Rectal smooth muscle tissue (tissue), 1 donor: ENCODE measurements around the gene PSORS1C1.
"Not testable (repeated sequence)": the region's sequence is repeated elsewhere in the genome, so short reads cannot be mapped to it uniquely, and the experiment has no call there.

Source experiments
- H3K27ac ChIP-seq: one replicate; pipeline ENCODE4 v1.7.0; 2013; ENCODE audit warnings: low read depth, low read length, inconsistent platforms
- H3K27me3 ChIP-seq: one replicate; pipeline ENCODE4 v1.7.0; 2013; ENCODE audit warnings: low read length; ENCODE audit not compliant: control insufficient read depth, insufficient read depth
- H3K36me3 ChIP-seq: one replicate; pipeline ENCODE4 v1.7.0; 2013; ENCODE audit warnings: low read length; ENCODE audit not compliant: control insufficient read depth, insufficient read depth
- H3K4me1 ChIP-seq: one replicate; pipeline ENCODE4 v1.7.0; 2013; ENCODE audit warnings: low read length; ENCODE audit not compliant: control insufficient read depth, insufficient read depth
- H3K4me3 ChIP-seq: one replicate; pipeline ENCODE4 v1.7.0; 2013; ENCODE audit warnings: low read length
- H3K9ac ChIP-seq: one replicate; pipeline ENCODE4 v1.7.0; 2013; ENCODE audit warnings: low read length

Gene PSORS1C1

DNA sequence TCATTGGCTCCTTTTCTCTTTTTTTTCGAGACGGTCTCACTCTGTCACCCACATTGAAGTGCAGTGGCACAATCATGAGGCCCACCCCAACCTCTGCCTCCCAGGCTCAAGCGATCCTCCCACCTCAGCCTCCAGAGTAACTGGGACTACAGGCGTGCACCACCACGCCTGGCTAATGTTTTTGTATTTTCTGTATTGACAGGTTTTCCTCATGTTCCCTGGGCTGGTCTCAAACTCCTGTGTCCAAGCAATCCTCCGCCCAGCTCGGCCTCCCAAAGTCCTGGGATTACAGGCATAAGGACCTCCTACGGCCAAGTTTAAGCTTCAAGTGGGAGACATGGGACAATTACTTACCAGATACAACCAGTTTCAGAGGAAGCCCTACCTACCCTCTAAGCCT, 65.3 kb downstream of the PSORS1C1 start:
- H3K4me1 ChIP-seq, result no peaks in the 10 kb centered on the region
- peak overlapping the region; percentile 37 for H3K27ac ChIP-seq
- H3K27me3 ChIP-seq, result no peaks in the 10 kb centered on the region
- H3K4me3 ChIP-seq, result no peak overlapping the region
- no peaks in the 10 kb centered on the region for H3K36me3 ChIP-seq
- H3K9ac ChIP-seq, result no peak overlapping the region

DNA sequence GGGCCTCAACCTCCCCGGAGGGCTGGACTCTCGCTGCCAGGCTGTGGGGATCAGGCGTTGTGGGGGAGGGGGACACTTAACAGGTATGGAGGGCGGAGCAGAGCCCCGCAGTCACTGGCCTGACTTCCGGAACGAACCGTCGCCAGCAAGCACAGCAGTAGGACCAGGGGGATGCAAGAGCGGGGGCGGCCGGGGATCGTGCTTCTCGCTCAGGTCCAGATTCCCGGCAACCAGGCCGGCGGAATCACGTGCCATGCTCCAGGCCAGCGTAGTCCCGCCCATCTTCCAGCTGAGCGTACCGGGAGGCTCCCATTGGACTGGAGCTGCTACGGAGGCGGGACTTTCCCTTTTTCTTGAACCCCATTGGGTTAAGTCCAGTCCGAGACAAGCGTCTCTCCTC, 65.9 kb downstream of the PSORS1C1 start:
- no peak overlapping the region for H3K9ac ChIP-seq
- no peaks in the 10 kb centered on the region for H3K4me1 ChIP-seq
- peak overlapping the region; percentile 37 for H3K27ac ChIP-seq
- peak overlapping the region; percentile 45 for H3K4me3 ChIP-seq
- no peaks in the 10 kb centered on the region for H3K27me3 ChIP-seq
- no peaks in the 10 kb centered on the region for H3K36me3 ChIP-seq

DNA sequence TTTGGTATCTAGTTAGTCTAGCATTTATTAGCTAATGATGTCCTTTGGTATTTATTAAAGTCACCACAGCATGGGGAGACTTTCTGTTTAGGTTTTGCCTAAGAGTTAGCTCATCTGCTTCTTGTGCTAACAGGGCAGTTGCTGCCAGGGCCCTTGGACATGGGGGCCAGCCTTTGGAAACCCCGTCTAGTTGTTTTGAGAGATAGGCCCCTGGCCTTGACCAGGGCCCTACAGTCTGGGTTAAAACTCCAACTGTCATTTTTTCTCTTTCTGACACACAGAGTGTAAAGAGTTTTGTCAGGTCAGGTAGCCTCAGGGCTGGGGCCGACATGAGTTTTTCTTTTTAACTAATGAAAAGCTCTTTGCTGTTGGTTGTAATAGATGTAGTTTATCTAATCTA, 68.7 kb downstream of the PSORS1C1 start:
- H3K4me3 ChIP-seq, H3K27ac ChIP-seq, H3K36me3 ChIP-seq, H3K27me3 ChIP-seq, H3K4me1 ChIP-seq, H3K9ac ChIP-seq: not testable (repeated sequence)

DNA sequence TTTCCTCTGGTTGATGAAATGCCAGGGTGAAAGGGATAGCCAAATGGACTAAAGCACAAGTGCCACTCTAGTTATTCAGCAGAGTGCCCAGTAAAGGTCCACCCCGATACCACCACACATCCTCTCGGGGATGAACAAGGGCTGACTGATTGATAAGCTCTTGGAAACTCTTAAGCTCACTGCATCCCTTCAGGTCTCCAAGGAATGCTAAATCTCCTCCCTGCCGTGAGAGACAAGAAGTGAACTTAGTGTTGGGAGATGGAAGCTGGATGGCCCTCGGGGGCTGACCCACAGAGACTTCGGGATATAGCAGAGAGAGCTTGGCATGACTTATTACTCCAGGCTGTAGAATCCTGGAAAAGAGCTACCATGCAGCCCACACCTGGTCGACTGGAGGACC, 69.3 kb downstream of the PSORS1C1 start:
- not testable (repeated sequence) for H3K4me1 ChIP-seq, H3K4me3 ChIP-seq, H3K36me3 ChIP-seq, H3K9ac ChIP-seq, H3K27ac ChIP-seq, H3K27me3 ChIP-seq

DNA sequence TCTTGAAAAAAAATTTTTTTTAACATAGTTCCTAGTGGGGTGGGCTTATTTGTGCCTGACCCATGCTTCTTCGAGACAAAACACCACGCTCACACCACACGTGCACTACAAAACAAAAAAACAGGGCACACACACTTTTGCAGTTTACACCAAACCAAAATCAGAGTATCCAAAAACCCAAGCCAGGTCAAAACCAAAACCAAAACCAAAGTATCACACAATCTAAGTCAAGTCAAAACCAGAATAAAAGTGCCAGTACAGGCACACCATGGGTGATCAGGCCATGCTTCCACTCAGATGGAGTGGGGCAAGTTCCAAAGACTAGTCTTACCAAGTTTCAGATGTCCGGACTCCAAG, 71.1 kb downstream of the PSORS1C1 start:
- not testable (repeated sequence) for H3K36me3 ChIP-seq, H3K9ac ChIP-seq, H3K27ac ChIP-seq

DNA sequence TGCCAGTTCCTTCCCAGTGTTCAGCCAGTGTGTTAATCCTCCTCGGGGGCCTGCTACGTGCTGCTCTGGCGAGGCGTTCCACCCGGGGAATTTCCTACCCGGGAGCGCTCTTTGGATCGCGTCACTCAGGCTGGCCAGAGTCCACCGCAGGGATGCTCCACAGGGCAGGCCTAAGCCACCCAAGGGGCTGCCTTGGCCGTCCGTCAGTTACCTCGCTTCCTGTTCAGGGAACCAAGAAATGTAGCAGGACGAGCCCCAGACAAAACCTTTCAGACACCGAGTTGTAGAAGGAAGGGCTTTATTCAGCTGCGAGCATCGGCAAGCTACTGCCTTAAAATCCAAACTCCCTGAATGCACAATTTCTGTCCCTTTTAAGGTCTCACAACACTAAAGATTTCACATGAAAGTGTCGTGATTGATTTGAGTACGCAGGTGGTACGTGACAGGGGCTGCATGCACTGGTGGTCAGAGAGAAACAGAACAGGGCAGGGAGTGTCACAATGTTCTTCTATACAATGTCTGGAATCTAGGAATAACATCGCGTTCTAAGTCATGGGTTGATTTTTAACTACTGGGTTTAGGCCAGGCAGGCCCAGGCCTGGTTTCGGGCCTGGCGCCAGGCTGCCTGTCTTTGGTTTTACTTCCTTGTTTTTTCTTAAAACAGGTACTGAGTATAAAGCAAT, 71.6 kb downstream of the PSORS1C1 start:
- H3K36me3 ChIP-seq, result no peaks in the 10 kb centered on the region
- H3K27ac ChIP-seq, result no peak overlapping the region
- no peaks in the 10 kb centered on the region for H3K4me1 ChIP-seq
- peak overlapping the region; percentile 29 for H3K4me3 ChIP-seq
- no peak overlapping the region for H3K9ac ChIP-seq
- H3K27me3 ChIP-seq, result no peaks in the 10 kb centered on the region

More for the DNA sequence above, 71.1 kb downstream of the PSORS1C1 start:
- H3K27me3 ChIP-seq, H3K4me1 ChIP-seq: not testable (repeated sequence)
- H3K4me3 ChIP-seq, result peak overlapping the region; percentile 29

DNA sequence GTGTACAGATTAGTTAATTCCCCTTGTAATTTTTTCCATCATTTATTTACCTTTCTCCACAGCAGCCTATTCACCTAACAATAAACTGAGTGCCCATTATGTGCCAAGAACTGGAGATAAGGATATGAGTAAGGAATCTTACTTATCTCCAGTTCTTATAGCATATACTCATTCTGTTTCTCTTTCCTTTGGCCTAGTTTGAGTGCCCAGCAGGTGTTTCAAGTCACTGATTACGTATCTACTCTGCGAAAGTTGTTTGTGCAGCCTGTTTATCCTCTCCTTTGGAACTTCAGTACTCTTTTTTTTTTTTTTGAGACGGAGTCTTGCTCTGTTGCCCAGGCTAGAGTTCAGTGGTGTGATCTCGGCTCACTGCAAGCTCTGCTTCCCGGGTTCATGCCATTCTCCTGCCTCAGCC, 73.2 kb downstream of the PSORS1C1 start:
- no peak overlapping the region for H3K27ac ChIP-seq
- no peaks in the 10 kb centered on the region for H3K36me3 ChIP-seq
- H3K4me3 ChIP-seq, result no peak overlapping the region
- H3K27me3 ChIP-seq, result no peaks in the 10 kb centered on the region
- H3K4me1 ChIP-seq, result no peaks in the 10 kb centered on the region
- no peak overlapping the region for H3K9ac ChIP-seq

DNA sequence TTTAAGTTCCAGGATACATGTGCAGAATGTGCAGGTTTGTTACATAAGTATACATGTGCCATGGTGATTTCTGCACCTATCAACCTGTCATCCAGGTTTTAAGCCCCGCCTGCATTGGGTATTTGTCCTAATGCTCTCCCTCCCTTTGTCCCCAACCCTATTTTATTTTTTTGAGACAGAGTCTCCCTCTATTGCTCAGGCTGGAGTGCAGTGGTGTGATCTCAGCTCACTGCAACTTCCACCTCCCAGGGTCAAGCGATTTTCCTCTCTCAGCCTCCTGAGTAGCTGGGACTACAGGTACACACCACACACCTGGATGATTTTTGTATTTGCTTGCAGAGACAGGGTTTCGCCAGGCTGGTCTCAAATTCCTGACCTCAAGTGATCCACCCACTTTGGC, 74.6 kb downstream of the PSORS1C1 start:
- H3K27me3 ChIP-seq, H3K36me3 ChIP-seq, H3K27ac ChIP-seq, H3K4me1 ChIP-seq, H3K9ac ChIP-seq, H3K4me3 ChIP-seq: not testable (repeated sequence)
